HG02885 (cell line): Measurements from ENCODE around the gene EPS8L2.
A peak's percentile ranks its signal among the peaks of the same experiment; 100 is the strongest.
"Not testable (repeated sequence)": the region's sequence is repeated elsewhere in the genome, so short reads cannot be mapped to it uniquely, and the experiment has no call there.

Experiments
- ATAC-seq: cut with Tn5 transposase; IDR thresholded peaks from one replicate; pipeline ENCODE4 v1.9.1; 2021; ENCODE audit warnings: mild to moderate bottlenecking; ENCODE audit not compliant: unreplicated experiment, poor library complexity

Gene EPS8L2

GRCh38 chr11:723120-723883, 17.3 kb downstream of the EPS8L2 start:
- ATAC-seq = no peak

GRCh38 chr11:724049-724777, 18.2 kb downstream of the EPS8L2 start:
- no peak for ATAC-seq

GRCh38 chr11:724778-725386, 18.9 kb downstream of the EPS8L2 start:
- no peak for ATAC-seq

- no peak for ATAC-seq
These were observed 19.7 kb downstream of the EPS8L2 start for GRCh38 chr11:725624-726202.

GRCh38 chr11:726278-727220, 20.5 kb downstream of the EPS8L2 start:
- ATAC-seq = no peak

- no peak for ATAC-seq
These were observed 21.3 kb downstream of the EPS8L2 start for GRCh38 chr11:727281-727701.

- ATAC-seq = peak; percentile 63
These were observed 22.1 kb downstream of the EPS8L2 start for GRCh38 chr11:727859-728748.

- ATAC-seq = no peak
These were observed 23.0 kb downstream of the EPS8L2 start for GRCh38 chr11:728901-729491.

GRCh38 chr11:729492-730074, 23.6 kb downstream of the EPS8L2 start:
- no peak for ATAC-seq

- no peak for ATAC-seq
These were observed 27.0 kb downstream of the EPS8L2 start for GRCh38 chr11:733072-733471.

- not testable (repeated sequence) for ATAC-seq
These were observed 28.5 kb downstream of the EPS8L2 start for GRCh38 chr11:734541-734940.

GRCh38 chr11:737366-737765, 31.3 kb downstream of the EPS8L2 start:
- ATAC-seq = no peak

- ATAC-seq = not testable (repeated sequence)
These were observed 31.9 kb downstream of the EPS8L2 start for GRCh38 chr11:737899-738298.

GRCh38 chr11:742156-742546, 36.1 kb downstream of the EPS8L2 start:
- ATAC-seq = no peak

- no peak for ATAC-seq
These were observed 36.7 kb downstream of the EPS8L2 start for GRCh38 chr11:742571-743201.

- no peak for ATAC-seq
These were observed 39.4 kb downstream of the EPS8L2 start for GRCh38 chr11:745428-745827.

- ATAC-seq = peak; percentile 45
These were observed 40.5 kb downstream of the EPS8L2 start for GRCh38 chr11:746289-747157.
